ENCODE data around the gene JUP. TPM values are rescaled to one million over a fixed set of nuclear protein-coding genes. Genes with fewer than 3 reads are reported as not detected.

JUP gene
- total and polyA plus RNA-seq, 2 of the 13 experiments (the other 11 are each of a cell fraction or from before 2014, with no cell fraction given): 12.1 to 20.6 TPM

- TF ChIP-seq, protein P1, sequence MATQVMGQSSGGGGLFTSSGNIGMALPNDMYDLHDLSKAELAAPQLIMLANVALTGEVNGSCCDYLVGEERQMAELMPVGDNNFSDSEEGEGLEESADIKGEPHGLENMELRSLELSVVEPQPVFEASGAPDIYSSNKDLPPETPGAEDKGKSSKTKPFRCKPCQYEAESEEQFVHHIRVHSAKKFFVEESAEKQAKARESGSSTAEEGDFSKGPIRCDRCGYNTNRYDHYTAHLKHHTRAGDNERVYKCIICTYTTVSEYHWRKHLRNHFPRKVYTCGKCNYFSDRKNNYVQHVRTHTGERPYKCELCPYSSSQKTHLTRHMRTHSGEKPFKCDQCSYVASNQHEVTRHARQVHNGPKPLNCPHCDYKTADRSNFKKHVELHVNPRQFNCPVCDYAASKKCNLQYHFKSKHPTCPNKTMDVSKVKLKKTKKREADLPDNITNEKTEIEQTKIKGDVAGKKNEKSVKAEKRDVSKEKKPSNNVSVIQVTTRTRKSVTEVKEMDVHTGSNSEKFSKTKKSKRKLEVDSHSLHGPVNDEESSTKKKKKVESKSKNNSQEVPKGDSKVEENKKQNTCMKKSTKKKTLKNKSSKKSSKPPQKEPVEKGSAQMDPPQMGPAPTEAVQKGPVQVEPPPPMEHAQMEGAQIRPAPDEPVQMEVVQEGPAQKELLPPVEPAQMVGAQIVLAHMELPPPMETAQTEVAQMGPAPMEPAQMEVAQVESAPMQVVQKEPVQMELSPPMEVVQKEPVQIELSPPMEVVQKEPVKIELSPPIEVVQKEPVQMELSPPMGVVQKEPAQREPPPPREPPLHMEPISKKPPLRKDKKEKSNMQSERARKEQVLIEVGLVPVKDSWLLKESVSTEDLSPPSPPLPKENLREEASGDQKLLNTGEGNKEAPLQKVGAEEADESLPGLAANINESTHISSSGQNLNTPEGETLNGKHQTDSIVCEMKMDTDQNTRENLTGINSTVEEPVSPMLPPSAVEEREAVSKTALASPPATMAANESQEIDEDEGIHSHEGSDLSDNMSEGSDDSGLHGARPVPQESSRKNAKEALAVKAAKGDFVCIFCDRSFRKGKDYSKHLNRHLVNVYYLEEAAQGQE (IDR thresholded peaks at IDR 0.05; ENCODE audit: borderline replicate concordance in 1 of 2, low read depth in 1 of 2, low read length in 2 of 2): no peak
- TF ChIP-seq SP2 (CRISPR knock-in tag; IDR thresholded peaks at IDR 0.05) (no peak), ZNF737 (CRISPR knock-in tag; IDR thresholded peaks at IDR 0.05; ENCODE audit: borderline replicate concordance) (peak; percentile 28; the same call in 1 of the 2 replicates), FOXJ3 (CRISPR knock-in tag; IDR thresholded peaks at IDR 0.05; ENCODE audit: borderline replicate concordance) (no peak), ZNF253 (CRISPR knock-in tag; IDR thresholded peaks at IDR 0.05; ENCODE audit: borderline replicate concordance) (no peak), SNAPC4 (CRISPR knock-in tag; IDR thresholded peaks at IDR 0.05) (no peak), RFX5 (IDR thresholded peaks at IDR 0.05; ENCODE audit: low read depth, low read length) (no peak), ZMYM4 (CRISPR knock-in tag; IDR thresholded peaks at IDR 0.05) (peak; percentile 54; the same call in 1 of the 2 replicates), HDAC6 (IDR thresholded peaks at IDR 0.05; ENCODE audit: low read depth, low read length) (no peak), SMAD3 (CRISPR knock-in tag; IDR thresholded peaks at IDR 0.05) (0 out of 2 replicates have a peak, but pooled peaks have one; percentile 21), SMYD3 (CRISPR knock-in tag; IDR thresholded peaks at IDR 0.05) (no peak)
- TF ChIP-seq, protein P2, sequence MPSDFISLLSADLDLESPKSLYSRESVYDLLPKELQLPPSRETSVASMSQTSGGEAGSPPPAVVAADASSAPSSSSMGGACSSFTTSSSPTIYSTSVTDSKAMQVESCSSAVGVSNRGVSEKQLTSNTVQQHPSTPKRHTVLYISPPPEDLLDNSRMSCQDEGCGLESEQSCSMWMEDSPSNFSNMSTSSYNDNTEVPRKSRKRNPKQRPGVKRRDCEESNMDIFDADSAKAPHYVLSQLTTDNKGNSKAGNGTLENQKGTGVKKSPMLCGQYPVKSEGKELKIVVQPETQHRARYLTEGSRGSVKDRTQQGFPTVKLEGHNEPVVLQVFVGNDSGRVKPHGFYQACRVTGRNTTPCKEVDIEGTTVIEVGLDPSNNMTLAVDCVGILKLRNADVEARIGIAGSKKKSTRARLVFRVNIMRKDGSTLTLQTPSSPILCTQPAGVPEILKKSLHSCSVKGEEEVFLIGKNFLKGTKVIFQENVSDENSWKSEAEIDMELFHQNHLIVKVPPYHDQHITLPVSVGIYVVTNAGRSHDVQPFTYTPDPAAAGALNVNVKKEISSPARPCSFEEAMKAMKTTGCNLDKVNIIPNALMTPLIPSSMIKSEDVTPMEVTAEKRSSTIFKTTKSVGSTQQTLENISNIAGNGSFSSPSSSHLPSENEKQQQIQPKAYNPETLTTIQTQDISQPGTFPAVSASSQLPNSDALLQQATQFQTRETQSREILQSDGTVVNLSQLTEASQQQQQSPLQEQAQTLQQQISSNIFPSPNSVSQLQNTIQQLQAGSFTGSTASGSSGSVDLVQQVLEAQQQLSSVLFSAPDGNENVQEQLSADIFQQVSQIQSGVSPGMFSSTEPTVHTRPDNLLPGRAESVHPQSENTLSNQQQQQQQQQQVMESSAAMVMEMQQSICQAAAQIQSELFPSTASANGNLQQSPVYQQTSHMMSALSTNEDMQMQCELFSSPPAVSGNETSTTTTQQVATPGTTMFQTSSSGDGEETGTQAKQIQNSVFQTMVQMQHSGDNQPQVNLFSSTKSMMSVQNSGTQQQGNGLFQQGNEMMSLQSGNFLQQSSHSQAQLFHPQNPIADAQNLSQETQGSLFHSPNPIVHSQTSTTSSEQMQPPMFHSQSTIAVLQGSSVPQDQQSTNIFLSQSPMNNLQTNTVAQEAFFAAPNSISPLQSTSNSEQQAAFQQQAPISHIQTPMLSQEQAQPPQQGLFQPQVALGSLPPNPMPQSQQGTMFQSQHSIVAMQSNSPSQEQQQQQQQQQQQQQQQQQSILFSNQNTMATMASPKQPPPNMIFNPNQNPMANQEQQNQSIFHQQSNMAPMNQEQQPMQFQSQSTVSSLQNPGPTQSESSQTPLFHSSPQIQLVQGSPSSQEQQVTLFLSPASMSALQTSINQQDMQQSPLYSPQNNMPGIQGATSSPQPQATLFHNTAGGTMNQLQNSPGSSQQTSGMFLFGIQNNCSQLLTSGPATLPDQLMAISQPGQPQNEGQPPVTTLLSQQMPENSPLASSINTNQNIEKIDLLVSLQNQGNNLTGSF (CRISPR knock-in tag; IDR thresholded peaks at IDR 0.05): no peak; the same call in 1 of the 2 replicates
Measured at GRCh38 chr17:41734139-41734948, 52.2 kb downstream of the JUP start, which contains the start of gene HAP1 (continued).
